GM19023 (cell line): ENCODE measurements around the gene PKDREJ.
A peak's percentile ranks its signal among the peaks of the same experiment; 100 is the strongest.

Experiments
- ATAC-seq: cut with Tn5 transposase; IDR thresholded peaks from one replicate; pipeline ENCODE4 v1.9.1; 2021; ENCODE audit warnings: mild to moderate bottlenecking, moderate library complexity; ENCODE audit not compliant: unreplicated experiment

Gene PKDREJ

GRCh38 chr22:46289244-46289891 lies 26.2 kb upstream of the PKDREJ start:
- no peak for ATAC-seq

- ATAC-seq = no peak
Measured at GRCh38 chr22:46288846-46289243, 25.7 kb upstream of the PKDREJ start.

GRCh38 chr22:46287873-46288751 lies 25.0 kb upstream of the PKDREJ start:
- peak; percentile 73 for ATAC-seq

GRCh38 chr22:46286941-46287872 lies 24.1 kb upstream of the PKDREJ start:
- no peak for ATAC-seq

- ATAC-seq = no peak
Measured at GRCh38 chr22:46286006-46286405, 22.9 kb upstream of the PKDREJ start.

GRCh38 chr22:46281866-46282678 lies 18.9 kb upstream of the PKDREJ start:
- ATAC-seq = no peak

GRCh38 chr22:46280999-46281623 lies 18.0 kb upstream of the PKDREJ start:
- ATAC-seq = no peak

- ATAC-seq = no peak
Measured at GRCh38 chr22:46280063-46280817, 17.1 kb upstream of the PKDREJ start.

- ATAC-seq = no peak
Measured at GRCh38 chr22:46278656-46279645, 15.8 kb upstream of the PKDREJ start.

GRCh38 chr22:46276563-46276962 lies 13.4 kb upstream of the PKDREJ start:
- no peak for ATAC-seq

- ATAC-seq = no peak
Measured at GRCh38 chr22:46275455-46276122, 12.4 kb upstream of the PKDREJ start.

- ATAC-seq = no peak
Measured at GRCh38 chr22:46274381-46274780, 11.2 kb upstream of the PKDREJ start.

- no peak for ATAC-seq
Measured at GRCh38 chr22:46273432-46274148, 10.4 kb upstream of the PKDREJ start.

GRCh38 chr22:46272762-46273431 lies 9.8 kb upstream of the PKDREJ start:
- no peak for ATAC-seq

- no peak for ATAC-seq
Measured at GRCh38 chr22:46272196-46272595, 9.1 kb upstream of the PKDREJ start.

- no peak for ATAC-seq
Measured at GRCh38 chr22:46269564-46269963, 6.4 kb upstream of the PKDREJ start.
